ENCODE data around the gene RTN4RL1. TPM values are rescaled to one million over a fixed set of nuclear protein-coding genes. Genes with fewer than 3 reads are reported as not detected.

The RTN4RL1 gene
- total and polyA plus RNA-seq, 11 donors = 1.7 to 4.9 (median 2.7) TPM

GRCh38 chr17:1972487-1973160, 52.5 kb downstream of the RTN4RL1 start:
- ATAC-seq (peak in 3 of 4 donors; percentile 20 to 53 (median 21)), DNase-seq (peak in 2 of 5 donors; percentile 39 to 51)
- peaks cover 0 to 21% (median 5%) of the 10 kb centered on the region in 9 donors for H3K27me3 ChIP-seq
- H3K27ac ChIP-seq = no peak overlapping the region
- 63 to 75% (median 64%) methylated on average over 23 of the region's 23 CpGs for WGBS, 4 donors
- intact Hi-C loops (cut with DNase I) = loop anchor here in 2 of 10 donors (5.0 kb wide), 2 partner anchors 50 to 55 kb away; partner anchors contain the start of gene RTN4RL1 (in 1 of the 2)
- H3K4me1 ChIP-seq = peaks cover 0 to 24% (median 8%) of the 10 kb centered on the region in 12 donors
- H3K36me3 ChIP-seq = no peaks in the 10 kb centered on the region
- TF ChIP-seq CTCF (IDR thresholded peaks at IDR 0.05) (no peak), POLR2A (IDR thresholded peaks at IDR 0.05) (no peak)
- peaks cover 0 to 4% (median 0%) of the 10 kb centered on the region in 12 donors for H3K9me3 ChIP-seq
- no peak overlapping the region for H3K4me3 ChIP-seq

GRCh38 chr17:1970843-1971384, 54.2 kb downstream of the RTN4RL1 start:
- 78 to 87% (median 84%) methylated on average over 12 of the region's 12 CpGs for whole genome bisulfite sequencing, 4 donors

GRCh38 chr17:1969712-1970111, 55.4 kb downstream of the RTN4RL1 start:
- peaks cover 0 to 16% (median 4%) of the 10 kb centered on the region in 12 donors for H3K4me1 ChIP-seq
- TF ChIP-seq CTCF (IDR thresholded peaks at IDR 0.05) (no peak), POLR2A (IDR thresholded peaks at IDR 0.05) (no peak)
- no peak overlapping the region for H3K27ac ChIP-seq
- intact Hi-C loops (cut with DNase I) = loop anchor here in 2 of 10 donors (5.0 kb wide), 2 partner anchors 53 to 58 kb away; partner anchors contain the start of gene RTN4RL1 (in 1 of the 2)
- no peaks in the 10 kb centered on the region for H3K36me3 ChIP-seq
- no peaks in the 10 kb centered on the region for H3K27me3 ChIP-seq
- H3K9me3 ChIP-seq = peaks cover 0 to 4% (median 0%) of the 10 kb centered on the region in 12 donors
- ATAC-seq (no peak), DNase-seq (no peak)
- H3K4me3 ChIP-seq = no peak overlapping the region
- 70 to 95% (median 84%) methylated on average over 5 of the region's 5 CpGs for WGBS, 4 donors

More at GRCh38 chr17:1970843-1971384, 54.2 kb downstream of the RTN4RL1 start:
- intact Hi-C loops (cut with DNase I) = loop anchor here in 2 of 10 donors (5.0 kb wide), 2 partner anchors 51 to 56 kb away; partner anchors contain the start of gene RTN4RL1 (in 1 of the 2)
- TF ChIP-seq CTCF (IDR thresholded peaks at IDR 0.05) = no peak
- no peak for TF ChIP-seq POLR2A (IDR thresholded peaks at IDR 0.05)
- DNase-seq (no peak), ATAC-seq (no peak)
- H3K27ac ChIP-seq = no peak overlapping the region
- no peak overlapping the region for H3K4me3 ChIP-seq
- H3K36me3 ChIP-seq = no peaks in the 10 kb centered on the region
- peaks cover 0 to 16% (median 4%) of the 10 kb centered on the region in 12 donors for H3K4me1 ChIP-seq
- H3K27me3 ChIP-seq = peaks cover 0 to 5% (median 0%) of the 10 kb centered on the region in 9 donors
- peaks cover 0 to 4% (median 0%) of the 10 kb centered on the region in 12 donors for H3K9me3 ChIP-seq

- no peaks in the 10 kb centered on the region for H3K36me3 ChIP-seq
- no peak overlapping the region for H3K4me3 ChIP-seq
- ATAC-seq (no peak), DNase-seq (no peak)
- no peaks in the 10 kb centered on the region for H3K27me3 ChIP-seq
- H3K27ac ChIP-seq = peak overlapping the region in 1 of 12 donors; percentile 71
- no peak for TF ChIP-seq CTCF (IDR thresholded peaks at IDR 0.05)
- no peak for TF ChIP-seq POLR2A (IDR thresholded peaks at IDR 0.05)
- peaks cover 0 to 16% (median 3%) of the 10 kb centered on the region in 12 donors for H3K4me1 ChIP-seq
- H3K9me3 ChIP-seq = peaks cover 0 to 4% (median 0%) of the 10 kb centered on the region in 12 donors
- WGBS, 4 donors = 77 to 87% (median 83%) methylated on average over 11 of the region's 11 CpGs
- intact Hi-C loops (cut with DNase I) = no loop called here
Measured at GRCh38 chr17:1967213-1967612, 57.9 kb downstream of the RTN4RL1 start.

All from heart left ventricle (tissue), 16 donors.